Cardiac muscle cell (in vitro differentiated cells and primary cell): ENCODE results near the gene UTP3. TPM values are rescaled to one million over a fixed set of nuclear protein-coding genes. Genes with fewer than 3 reads are reported as not detected.

ENCODE experiments used
- DNase-seq, 2 donors: peaks; one replicate each; pipeline versions ENCODE4 v3.0.0 to v3.0.0-alpha.2; 2010 to 2017; ENCODE audit warnings: low read depth in 1 of 2, low spot score in 1 of 2
- H3K27ac ChIP-seq: fragments of 200-600 bp; sonication (generic); 2 replicates; pipeline ENCODE4 v1.5.1; 2016
- H3K27me3 ChIP-seq: fragments of 200-600 bp; sonication (generic); 2 replicates; pipeline ENCODE4 v1.6.0; 2016; ENCODE audit warnings: control low read depth
- H3K36me3 ChIP-seq: fragments of 200-600 bp; sonication (generic); 2 replicates; pipeline ENCODE4 v1.5.1; 2016; ENCODE audit warnings: control low read depth
- H3K4me1 ChIP-seq: fragments of 200-600 bp; sonication (generic); 2 replicates; pipeline ENCODE4 v1.8.1; 2017; ENCODE audit warnings: low read depth, mild to moderate bottlenecking, mixed run types
- H3K4me3 ChIP-seq: fragments of 200-600 bp; sonication (generic); 2 replicates; pipeline ENCODE4 v1.5.1; 2016; ENCODE audit warnings: mild to moderate bottlenecking
- H3K9me3 ChIP-seq: fragments of 200-600 bp; sonication (generic); 2 replicates; pipeline ENCODE4 v1.5.1; 2017; ENCODE audit warnings: low read depth, mild to moderate bottlenecking, control low read depth
- polyA plus RNA-seq: library from polyadenylated mRNA; unstranded; fragments of >200 nt; fragmentation: Nextera tagmentation; extraction: Ambion mirVana; gene quantifications from 2 replicates; pipeline ENCODE4 v1.2.1, GENCODE V29; 2016
- total RNA-seq: library from RNA; depleted of rRNA; stranded (reverse); fragments of >200 nt; gene quantifications from 2 replicates; pipeline ENCODE4 v1.2.3, GENCODE V29; 2016
- TF ChIP-seq, protein P1 (sequence below): IDR thresholded peaks from 2 replicates; pipeline ENCODE4 v1.5.1; 2012; ENCODE audit warnings: low read depth, mild to moderate bottlenecking, low read length

The UTP3 gene
- total and polyA plus RNA-seq, 2 experiments from 2014 or later, result 15.5 to 18.4 TPM

DNA sequence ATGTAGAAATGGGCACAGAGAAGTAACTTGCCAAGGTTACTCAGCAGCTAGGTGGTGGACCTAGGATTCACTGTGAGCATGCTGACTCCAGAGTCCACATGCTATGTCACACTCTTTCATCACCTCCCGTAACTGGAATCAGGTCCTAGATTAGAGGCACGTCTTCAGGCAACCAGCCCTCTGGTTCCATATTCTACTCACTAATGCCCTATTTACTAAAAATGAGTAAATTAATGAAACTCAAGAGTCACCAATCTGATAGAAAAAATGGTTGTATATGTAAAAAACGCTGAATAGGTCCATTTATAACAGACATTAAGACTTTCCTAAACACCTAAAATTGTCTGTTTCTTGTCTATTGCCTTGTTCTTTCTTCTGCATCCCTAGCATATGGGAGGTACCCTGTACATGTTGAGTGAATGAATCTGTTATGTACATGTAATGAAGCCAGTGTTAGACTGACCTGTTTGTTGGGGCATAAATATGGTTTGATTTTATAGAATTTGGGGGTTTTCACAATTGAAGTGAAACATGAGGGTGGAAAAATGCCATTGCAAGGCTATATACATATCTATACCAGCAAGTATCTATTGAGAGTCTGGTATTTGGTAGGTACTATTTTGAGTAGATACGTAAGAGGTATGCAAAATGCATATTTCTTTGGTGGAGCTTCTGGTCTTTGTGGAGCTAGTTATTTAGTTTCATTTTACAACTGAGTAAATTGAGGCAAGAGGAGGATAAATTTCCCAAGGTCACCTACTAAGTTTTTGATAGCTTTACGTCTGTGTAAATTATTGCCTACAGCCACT, 26.0 kb downstream of the UTP3 start:
- DNase-seq, result peak in 1 of 2 donors; percentile 29
- Histone ChIP-seq H3K9me3 (no peaks in the 10 kb centered on the region), H3K27ac (no peak overlapping the region), H3K27me3 (no peaks in the 10 kb centered on the region), H3K4me1 (peaks cover 10% of the 10 kb centered on the region), H3K36me3 (no peaks in the 10 kb centered on the region), H3K4me3 (no peak overlapping the region)
- TF ChIP-seq, protein P1, sequence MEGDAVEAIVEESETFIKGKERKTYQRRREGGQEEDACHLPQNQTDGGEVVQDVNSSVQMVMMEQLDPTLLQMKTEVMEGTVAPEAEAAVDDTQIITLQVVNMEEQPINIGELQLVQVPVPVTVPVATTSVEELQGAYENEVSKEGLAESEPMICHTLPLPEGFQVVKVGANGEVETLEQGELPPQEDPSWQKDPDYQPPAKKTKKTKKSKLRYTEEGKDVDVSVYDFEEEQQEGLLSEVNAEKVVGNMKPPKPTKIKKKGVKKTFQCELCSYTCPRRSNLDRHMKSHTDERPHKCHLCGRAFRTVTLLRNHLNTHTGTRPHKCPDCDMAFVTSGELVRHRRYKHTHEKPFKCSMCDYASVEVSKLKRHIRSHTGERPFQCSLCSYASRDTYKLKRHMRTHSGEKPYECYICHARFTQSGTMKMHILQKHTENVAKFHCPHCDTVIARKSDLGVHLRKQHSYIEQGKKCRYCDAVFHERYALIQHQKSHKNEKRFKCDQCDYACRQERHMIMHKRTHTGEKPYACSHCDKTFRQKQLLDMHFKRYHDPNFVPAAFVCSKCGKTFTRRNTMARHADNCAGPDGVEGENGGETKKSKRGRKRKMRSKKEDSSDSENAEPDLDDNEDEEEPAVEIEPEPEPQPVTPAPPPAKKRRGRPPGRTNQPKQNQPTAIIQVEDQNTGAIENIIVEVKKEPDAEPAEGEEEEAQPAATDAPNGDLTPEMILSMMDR, result no peak

DNA sequence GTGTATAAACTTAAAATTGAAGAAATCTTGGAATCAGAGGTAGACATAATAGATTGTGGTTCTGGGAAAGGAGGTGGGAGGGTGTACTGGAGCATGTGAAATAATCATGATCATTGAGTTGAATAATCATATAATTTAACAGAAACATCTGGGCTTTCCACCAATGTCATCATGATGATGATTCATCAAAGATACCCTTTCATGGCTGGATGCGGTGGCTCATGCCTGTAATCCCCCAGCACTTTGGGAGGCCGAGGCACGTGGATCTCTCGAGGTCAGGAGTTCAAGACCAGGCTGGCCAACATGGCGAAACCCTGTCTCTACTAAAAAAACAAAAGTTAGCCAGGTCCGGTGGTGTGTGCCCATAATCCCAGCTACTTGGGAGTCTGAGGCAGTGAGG, 26.8 kb downstream of the UTP3 start:
- peak in 1 of 2 donors; percentile 11 for DNase-seq

DNA sequence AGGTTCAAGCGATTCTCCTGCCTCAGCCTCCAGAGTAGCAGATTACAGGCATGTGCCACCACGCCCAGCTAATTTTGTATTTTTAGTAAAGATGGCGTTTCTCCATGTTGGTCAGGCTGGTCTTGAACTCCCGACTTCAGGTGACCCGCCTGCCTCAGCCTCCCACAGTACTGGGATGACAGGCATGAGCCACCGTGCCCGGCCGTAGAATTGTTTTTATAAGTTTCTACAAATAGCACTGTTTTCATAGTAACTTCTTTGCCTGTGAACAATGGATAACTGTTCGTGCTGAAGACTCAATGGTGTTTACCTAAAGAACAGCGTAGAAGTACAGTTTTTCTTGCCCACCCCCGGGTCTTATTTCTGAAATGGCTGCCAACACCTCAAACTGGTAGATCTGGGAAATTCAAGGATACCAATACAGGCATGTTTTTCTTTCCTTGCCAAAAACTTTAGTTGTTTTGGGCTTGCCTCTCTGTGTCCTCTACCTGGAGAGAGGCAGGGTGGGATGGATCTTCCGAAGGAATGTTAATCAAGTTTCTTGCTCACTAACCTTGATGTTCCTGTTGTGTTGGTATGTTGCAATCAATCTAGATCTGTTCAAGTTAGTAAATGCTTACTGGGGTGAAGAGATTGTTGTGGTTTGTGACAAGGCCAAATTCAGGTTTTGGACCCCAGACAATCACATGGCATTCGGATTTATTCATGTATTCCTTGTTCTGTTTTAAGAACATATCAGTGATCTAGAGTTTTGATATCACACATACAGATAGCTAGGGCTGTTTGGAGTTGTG, 30.7 kb downstream of the UTP3 start:
- H3K9me3 ChIP-seq, result no peaks in the 10 kb centered on the region
- no peaks in the 10 kb centered on the region for H3K27me3 ChIP-seq
- no peak overlapping the region for H3K27ac ChIP-seq
- no peak overlapping the region for H3K4me3 ChIP-seq
- DNase-seq, result peak in 1 of 2 donors; percentile 8
- TF ChIP-seq, protein P1, result no peak
- H3K36me3 ChIP-seq, result no peaks in the 10 kb centered on the region
- H3K4me1 ChIP-seq, result peaks cover 5% of the 10 kb centered on the region

More for the DNA sequence above, 26.8 kb downstream of the UTP3 start:
- Histone ChIP-seq H3K4me3 (no peak overlapping the region), H3K27ac (no peak overlapping the region), H3K36me3 (no peaks in the 10 kb centered on the region), H3K27me3 (no peaks in the 10 kb centered on the region), H3K9me3 (no peaks in the 10 kb centered on the region), H3K4me1 (peaks cover 10% of the 10 kb centered on the region)
- TF ChIP-seq, protein P1, result no peak

DNA sequence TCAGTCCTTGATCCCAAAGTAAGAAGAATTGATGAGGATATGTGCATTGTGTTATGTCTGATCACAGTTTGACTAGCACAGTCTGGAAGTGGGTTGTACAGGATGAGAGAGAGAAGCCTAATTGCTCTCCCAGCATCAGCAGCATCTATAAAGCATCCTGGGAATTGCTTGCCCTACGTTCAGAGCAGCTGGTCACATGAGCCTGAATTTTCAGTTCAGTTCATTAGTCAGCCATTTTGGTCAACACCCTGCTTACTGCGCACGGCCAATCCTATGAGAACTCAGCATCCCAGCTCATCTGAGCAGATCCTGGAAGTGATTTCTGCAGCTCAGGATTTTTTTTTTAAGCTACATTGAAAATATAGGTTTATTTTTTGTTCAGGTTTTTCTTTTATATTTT, 33.4 kb downstream of the UTP3 start, which contains the start of gene RUFY3:
Gene RUFY3, plus strand, starts transcription at position 218 of the 400 bp plus-strand sequence. CDS start 610 bp downstream, outside the sequence.
- H3K4me3 ChIP-seq, result no peak within 1 kb of the TSS
- DNase-seq, result peak in 1 of 2 donors; percentile 83
- TF ChIP-seq, protein P1, result no peak

DNA sequence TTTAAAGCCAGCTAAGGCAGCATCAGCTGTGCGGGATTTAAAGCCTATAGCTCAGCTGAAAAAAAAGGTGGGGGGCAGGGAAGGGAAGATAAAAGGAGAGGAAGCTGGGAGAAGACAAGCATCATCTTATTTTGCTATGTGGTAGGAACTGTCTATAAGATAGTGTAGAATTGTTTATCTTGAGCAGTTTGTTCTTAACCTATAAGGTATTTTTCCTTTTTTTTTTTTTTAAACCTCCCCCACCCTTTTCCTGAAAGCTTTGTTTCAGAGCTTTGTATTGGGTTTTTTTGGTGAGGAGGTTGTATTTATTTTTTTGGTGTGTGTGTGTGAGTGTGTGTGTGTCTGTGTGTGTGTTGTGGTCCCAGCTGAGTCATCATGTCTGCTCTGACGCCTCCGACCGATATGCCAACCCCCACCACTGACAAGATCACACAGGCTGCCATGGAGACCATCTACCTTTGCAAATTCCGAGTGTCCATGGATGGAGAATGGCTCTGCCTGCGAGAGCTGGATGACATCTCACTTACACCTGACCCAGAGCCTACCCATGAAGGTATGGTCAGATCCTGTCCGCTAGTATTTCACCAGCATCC, 34.0 kb downstream of the UTP3 start:
- peak in 1 of 2 donors; percentile 66 for DNase-seq
- TF ChIP-seq, protein P1, result no peak
- peaks cover 5% of the 10 kb centered on the region for H3K4me1 ChIP-seq
- H3K27ac ChIP-seq, result no peak overlapping the region
- no peaks in the 10 kb centered on the region for H3K27me3 ChIP-seq
- no peak overlapping the region for H3K4me3 ChIP-seq
- no peaks in the 10 kb centered on the region for H3K36me3 ChIP-seq
- no peaks in the 10 kb centered on the region for H3K9me3 ChIP-seq

More for the DNA sequence above, 33.4 kb downstream of the UTP3 start, which contains the start of gene RUFY3:
- H3K4me1 ChIP-seq, result peaks cover 5% of the 10 kb centered on the region
- no peak within 1 kb of the TSS for H3K27ac ChIP-seq
- no peaks in the 10 kb centered on the region for H3K27me3 ChIP-seq
- no peaks in the 10 kb centered on the region for H3K36me3 ChIP-seq
- no peaks in the 10 kb centered on the region for H3K9me3 ChIP-seq
